ENCODE measurements around the gene RTN4R.

The RTN4R gene

GRCh38 chr22:20222764-20223420, 45.2 kb downstream of the RTN4R start:
- no peak overlapping the region for H3K4me3 ChIP-seq (replicated peaks; ENCODE audit: low read depth, low read length)
- DNase-seq (ENCODE audit: extremely low read depth, low read depth) = no peak
- TF ChIP-seq, protein P1, sequence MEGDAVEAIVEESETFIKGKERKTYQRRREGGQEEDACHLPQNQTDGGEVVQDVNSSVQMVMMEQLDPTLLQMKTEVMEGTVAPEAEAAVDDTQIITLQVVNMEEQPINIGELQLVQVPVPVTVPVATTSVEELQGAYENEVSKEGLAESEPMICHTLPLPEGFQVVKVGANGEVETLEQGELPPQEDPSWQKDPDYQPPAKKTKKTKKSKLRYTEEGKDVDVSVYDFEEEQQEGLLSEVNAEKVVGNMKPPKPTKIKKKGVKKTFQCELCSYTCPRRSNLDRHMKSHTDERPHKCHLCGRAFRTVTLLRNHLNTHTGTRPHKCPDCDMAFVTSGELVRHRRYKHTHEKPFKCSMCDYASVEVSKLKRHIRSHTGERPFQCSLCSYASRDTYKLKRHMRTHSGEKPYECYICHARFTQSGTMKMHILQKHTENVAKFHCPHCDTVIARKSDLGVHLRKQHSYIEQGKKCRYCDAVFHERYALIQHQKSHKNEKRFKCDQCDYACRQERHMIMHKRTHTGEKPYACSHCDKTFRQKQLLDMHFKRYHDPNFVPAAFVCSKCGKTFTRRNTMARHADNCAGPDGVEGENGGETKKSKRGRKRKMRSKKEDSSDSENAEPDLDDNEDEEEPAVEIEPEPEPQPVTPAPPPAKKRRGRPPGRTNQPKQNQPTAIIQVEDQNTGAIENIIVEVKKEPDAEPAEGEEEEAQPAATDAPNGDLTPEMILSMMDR (IDR thresholded peaks at IDR 0.05; ENCODE audit: low read depth, low read length, missing control alignments) = no peak

GRCh38 chr22:20221421-20222340, 46.4 kb downstream of the RTN4R start:
- DNase-seq (ENCODE audit: extremely low read depth, low read depth) = no peak
- H3K4me3 ChIP-seq (replicated peaks; ENCODE audit: low read depth, low read length) = no peak overlapping the region
- TF ChIP-seq, protein P1 (IDR thresholded peaks at IDR 0.05; ENCODE audit: low read depth, low read length, missing control alignments) = no peak

DNA sequence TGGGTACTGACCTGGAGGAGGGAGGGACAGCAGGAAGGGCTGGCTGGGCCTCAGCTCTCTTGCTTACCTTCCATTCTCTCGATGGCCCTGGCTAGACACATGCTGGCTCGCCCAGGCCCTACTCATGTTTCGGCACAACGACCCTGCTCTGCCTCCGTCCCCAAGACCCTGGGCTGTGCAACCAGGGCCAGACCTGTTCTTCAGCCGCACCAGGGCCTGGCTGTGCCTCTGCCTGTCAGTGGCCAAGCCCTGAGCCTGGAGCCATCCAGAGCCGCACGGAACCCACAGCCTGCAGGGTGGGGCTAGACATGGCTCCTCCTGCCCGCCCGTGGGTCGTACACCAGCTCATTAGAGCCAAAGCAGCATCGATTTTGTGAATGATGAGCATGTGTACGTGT, 47.5 kb downstream of the RTN4R start:
- TF ChIP-seq, protein P1 (IDR thresholded peaks at IDR 0.05; ENCODE audit: low read depth, low read length, missing control alignments) = no peak
- DNase-seq (ENCODE audit: extremely low read depth, low read depth) = no peak
- H3K4me3 ChIP-seq (replicated peaks; ENCODE audit: low read depth, low read length) = no peak overlapping the region

- TF ChIP-seq, protein P1 (IDR thresholded peaks at IDR 0.05; ENCODE audit: low read depth, low read length, missing control alignments) = no peak
- DNase-seq (ENCODE audit: extremely low read depth, low read depth) = no peak
- no peak overlapping the region for H3K4me3 ChIP-seq (replicated peaks; ENCODE audit: low read depth, low read length)
Observed at GRCh38 chr22:20219667-20220628, 48.2 kb downstream of the RTN4R start.

DNA sequence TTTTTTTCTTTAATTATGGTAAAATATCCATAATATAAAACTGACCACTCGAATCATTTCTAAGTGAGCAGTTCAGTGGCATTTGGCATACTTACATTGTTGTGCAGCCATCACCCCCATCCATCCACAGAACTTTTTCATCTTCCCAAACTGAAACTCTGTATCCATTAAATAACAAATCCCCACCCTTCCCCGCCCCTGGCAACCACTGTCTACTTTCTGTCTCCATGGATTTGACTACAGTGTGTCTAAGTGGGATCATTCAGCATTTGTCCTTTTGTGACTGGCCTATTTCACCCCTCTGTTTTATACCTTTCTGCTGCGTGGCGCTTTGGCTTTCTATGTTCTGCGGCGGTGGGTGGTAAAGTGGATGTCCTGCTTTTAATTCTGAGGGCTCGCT, 49.1 kb downstream of the RTN4R start:
- DNase-seq (ENCODE audit: extremely low read depth, low read depth) = no peak
- TF ChIP-seq, protein P1 (IDR thresholded peaks at IDR 0.05; ENCODE audit: low read depth, low read length, missing control alignments) = no peak
- no peak overlapping the region for H3K4me3 ChIP-seq (replicated peaks; ENCODE audit: low read depth, low read length)

DNA sequence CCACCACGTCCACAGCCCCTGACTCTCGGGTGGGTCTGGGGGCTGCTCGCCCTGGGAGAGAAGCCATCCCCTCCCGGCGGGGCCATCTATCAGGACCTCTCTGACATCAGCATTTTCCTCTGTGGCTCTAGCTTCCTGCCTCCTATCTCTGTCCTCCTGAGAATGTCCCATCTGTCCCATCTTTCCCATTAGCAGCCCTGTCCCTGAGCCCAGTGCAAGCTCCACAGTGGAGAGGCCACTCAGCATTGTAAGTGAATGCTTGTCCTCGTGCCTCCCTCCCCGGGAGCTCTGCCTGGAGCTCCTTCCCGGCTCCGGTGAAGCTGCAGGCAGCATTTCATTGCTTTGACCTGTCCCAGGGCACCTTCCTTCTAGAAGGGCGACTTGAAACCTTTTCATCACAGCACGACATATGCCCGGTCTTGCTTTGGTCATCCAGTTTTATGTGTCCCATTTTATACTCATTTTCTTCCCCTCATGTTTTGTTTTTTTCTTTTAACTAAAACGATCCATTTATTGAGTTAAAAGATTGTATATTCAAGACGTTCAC, 49.7 kb downstream of the RTN4R start:
- no peak overlapping the region for H3K4me3 ChIP-seq (replicated peaks; ENCODE audit: low read depth, low read length)
- DNase-seq (ENCODE audit: extremely low read depth, low read depth) = no peak
- TF ChIP-seq, protein P1 (IDR thresholded peaks at IDR 0.05; ENCODE audit: low read depth, low read length, missing control alignments) = no peak
